AG04449 (cell line): ENCODE measurements around the gene FRK.

Source experiments
- CTCF ChIA-PET: fragments of 350-600 bp; formaldehyde crosslinking; extraction: SDS; loops from one replicate; lab custom pipeline; 2021; ENCODE audit warnings: antibody characterized with exemption; lab: Yijun Ruan, JAX
- POLR2A ChIA-PET: fragments of 400-600, 350-600 bp; formaldehyde crosslinking; extraction: SDS; loops from one replicate; lab custom pipeline; 2020; ENCODE audit warnings: antibody characterized with exemption, inconsistent platforms; lab: Yijun Ruan, JAX
- DNase-seq: peaks from one replicate; pipeline ENCODE4 v3.0.0-alpha.2; 2010; ENCODE audit warnings: low read depth, low spot score
- H3K4me3 ChIP-seq: 2 replicates; pipeline ENCODE4 v1.5.1; 2011; ENCODE audit warnings: low read depth, mild to moderate bottlenecking, control low read depth, low read length
- CTCF ChIP-seq: IDR thresholded peaks from one replicate; pipeline ENCODE4 v1.5.1; 2011; ENCODE audit warnings: mild to moderate bottlenecking, moderate library complexity, low read length, control low read depth, inconsistent platforms; ENCODE audit not compliant: insufficient read depth; ENCODE audit errors: missing control alignments

FRK gene

GRCh38 chr6:116094041-116094440 lies 33.4 kb upstream of the FRK start:
- no peak for TF ChIP-seq CTCF
- CTCF ChIA-PET: interaction anchor here (1.0 kb wide), 1 partner anchor 83 kb away, joined by 4 read pairs; no protein-coding TSS in a partner anchor

GRCh38 chr6:116090251-116090650 lies 29.6 kb upstream of the FRK start:
- CTCF ChIA-PET: interaction anchor here (1.0 kb wide), 1 partner anchor 22 kb away, joined by 5 read pairs; no protein-coding TSS in a partner anchor
- no peak overlapping the region for H3K4me3 ChIP-seq
- no peak for DNase-seq
- TF ChIP-seq CTCF: no peak
- POLR2A ChIA-PET: no interaction called here

More at GRCh38 chr6:116094041-116094440, 33.4 kb upstream of the FRK start:
- H3K4me3 ChIP-seq: no peak overlapping the region
- no peak for DNase-seq
- POLR2A ChIA-PET: no interaction called here

DNA sequence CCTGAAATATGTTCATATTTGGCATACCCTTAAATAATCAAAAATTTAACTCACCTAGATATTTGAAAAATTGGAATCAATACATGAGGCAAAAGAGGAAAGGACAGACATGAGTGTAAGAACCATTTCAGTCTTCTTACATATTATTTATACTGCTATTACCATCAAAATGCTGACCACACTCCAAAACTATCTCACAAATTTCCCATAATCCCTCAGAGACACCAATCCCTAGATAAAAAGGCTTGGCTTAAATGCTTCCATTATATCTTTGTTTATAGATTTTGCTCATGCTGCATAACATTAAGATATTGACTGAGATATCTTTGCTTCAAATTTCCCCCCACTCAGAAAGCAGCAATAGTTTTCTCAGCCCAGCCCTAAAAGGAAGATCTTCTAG lies 28.3 kb upstream of the FRK start:
- DNase-seq: no peak
- CTCF ChIA-PET: interaction anchor here (1.1 to 6.0 kb wide), 6 partner anchors 8 to 128 kb away, joined by 3 to 54 read pairs (median 10); partner anchors contain the start of gene FRK
- POLR2A ChIA-PET: no interaction called here
- H3K4me3 ChIP-seq: no peak overlapping the region
- TF ChIP-seq CTCF: no peak

- POLR2A ChIA-PET: interaction anchor here (1.0 kb wide), 1 partner anchor 13 kb away, joined by 7 read pairs; the partner anchor contains the start of gene NT5DC1
- CTCF ChIA-PET: interaction anchor here (0.9 to 6.0 kb wide), 10 partner anchors 9 to 129 kb away, joined by 3 to 54 read pairs (median 6); partner anchors contain the start of gene FRK
- no peak overlapping the region for H3K4me3 ChIP-seq
- no peak for TF ChIP-seq CTCF
- no peak for DNase-seq
Measured at GRCh38 chr6:116087437-116088027, 26.8 kb upstream of the FRK start.

DNA sequence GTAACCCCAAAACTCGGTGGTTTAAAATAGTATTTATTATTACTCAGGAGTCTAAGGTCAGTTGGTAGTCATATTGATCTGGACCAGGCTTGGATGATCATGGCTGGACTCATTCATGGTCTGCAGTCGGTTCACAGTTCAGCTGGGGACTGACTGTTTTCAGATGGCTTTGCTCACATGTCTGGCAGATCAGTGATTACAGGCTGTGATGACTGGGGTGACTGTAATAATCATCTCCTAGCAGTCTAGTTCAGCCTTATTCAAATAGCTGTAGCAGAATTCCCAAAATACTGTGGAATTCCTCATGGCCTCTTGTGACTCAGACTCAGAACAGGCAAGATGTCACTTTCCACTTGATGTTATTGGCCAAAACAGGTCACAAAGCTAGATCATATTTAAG lies 23.6 kb upstream of the FRK start:
- no peak for DNase-seq
- no peak for TF ChIP-seq CTCF
- CTCF ChIA-PET: interaction anchor here (1.3 to 6.0 kb wide), 3 partner anchors 12 to 71 kb away, joined by 3 to 54 read pairs (median 11); partner anchors contain the start of gene FRK
- POLR2A ChIA-PET: no interaction called here
- no peak overlapping the region for H3K4me3 ChIP-seq

DNA sequence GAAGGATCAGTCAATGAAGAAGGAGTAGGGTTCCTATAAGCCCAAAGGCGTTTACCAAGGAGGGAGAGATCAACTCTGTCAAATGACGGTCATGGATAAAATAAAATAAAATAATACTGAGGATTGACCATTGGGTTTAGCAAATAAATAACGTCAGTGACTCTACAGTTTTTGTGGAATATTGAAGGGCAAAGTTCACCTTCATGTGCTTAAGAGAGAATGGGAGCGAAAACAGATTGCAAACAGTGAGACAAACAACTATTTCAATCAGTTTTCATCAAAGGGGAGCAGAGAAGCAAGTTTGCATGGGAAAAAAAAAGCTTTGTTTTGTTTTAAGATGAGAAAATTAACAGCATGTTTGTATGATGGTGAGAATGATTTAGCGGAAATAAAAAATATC lies 22.4 kb upstream of the FRK start:
- no peak overlapping the region for H3K4me3 ChIP-seq
- DNase-seq: no peak
- TF ChIP-seq CTCF: no peak
- ChIA-PET POLR2A (no interaction called here), CTCF (interaction anchor here (1.3 to 6.0 kb wide), 3 partner anchors 14 to 70 kb away, joined by 3 to 54 read pairs (median 4); partner anchors contain the start of gene FRK)
